H9 (cell line): ENCODE results near the gene GPC6. TPM values are rescaled to one million over a fixed set of nuclear protein-coding genes. Genes with fewer than 3 reads are reported as not detected.
A peak's percentile ranks its signal among the peaks of the same experiment; 100 is the strongest.

Experiments used
- DNase-seq: peaks from one replicate; pipeline ENCODE4 v3.0.0-alpha.2; 2017
- H2AFZ ChIP-seq: one replicate; pipeline ENCODE4 v1.6.1; 2013; ENCODE audit warnings: mild to moderate bottlenecking, low read length, control low read depth, moderate library complexity
- H2AK5ac ChIP-seq: 2 replicates; pipeline ENCODE4 v1.6.1; 2013; ENCODE audit warnings: low read length, control low read depth, mixed read lengths; ENCODE audit not compliant: insufficient read length
- H2BK120ac ChIP-seq: one replicate; pipeline ENCODE4 v1.6.1; 2013; ENCODE audit warnings: low read depth, mild to moderate bottlenecking, low read length, control low read depth, inconsistent platforms; ENCODE audit not compliant: poor library complexity, severe bottlenecking
- H2BK12ac ChIP-seq: 2 replicates; pipeline ENCODE4 v1.6.1; 2013; ENCODE audit warnings: low read length, control low read depth, mixed read lengths, low read depth; ENCODE audit not compliant: insufficient read length
- H2BK15ac ChIP-seq: 2 replicates; pipeline ENCODE4 v1.6.1; 2013; ENCODE audit warnings: low read depth, low read length, control low read depth
- H2BK20ac ChIP-seq: one replicate; pipeline ENCODE4 v1.6.1; 2013; ENCODE audit warnings: low read depth, mild to moderate bottlenecking, low read length, control low read depth, inconsistent platforms; ENCODE audit not compliant: poor library complexity, severe bottlenecking
- H2BK5ac ChIP-seq: 2 replicates; pipeline ENCODE4 v1.6.1; 2013; ENCODE audit warnings: low read length, control low read depth, mixed read lengths; ENCODE audit not compliant: insufficient read length
- H3K14ac ChIP-seq: 2 replicates; pipeline ENCODE4 v1.6.1; 2013; ENCODE audit warnings: low read length, control low read depth; ENCODE audit not compliant: insufficient read depth
- H3K18ac ChIP-seq: 2 replicates; pipeline ENCODE4 v1.6.1; 2013; ENCODE audit warnings: low read depth, mild to moderate bottlenecking, mixed read lengths, low read length, control low read depth; ENCODE audit not compliant: insufficient read length
- H3K23ac ChIP-seq: 2 replicates; pipeline ENCODE4 v1.6.1; 2013; ENCODE audit warnings: low read length, control low read depth, mixed read lengths, low read depth; ENCODE audit not compliant: insufficient read length
- H3K23me2 ChIP-seq: 2 replicates; pipeline ENCODE4 v1.6.1; 2013; ENCODE audit warnings: low read depth, mild to moderate bottlenecking, mixed read lengths, low read length, control low read depth; ENCODE audit not compliant: insufficient read length, poor library complexity, severe bottlenecking
- H3K27ac ChIP-seq: 2 replicates; pipeline ENCODE4 v1.5.1; 2013; ENCODE audit warnings: low read length, control low read depth, mixed read lengths, low read depth; ENCODE audit not compliant: insufficient read length
- H3K27me3 ChIP-seq: 2 replicates; pipeline ENCODE4 v1.6.1; 2013; ENCODE audit warnings: low read length, control low read depth, inconsistent platforms; ENCODE audit not compliant: insufficient read depth
- H3K4ac ChIP-seq: 2 replicates; pipeline ENCODE4 v1.6.1; 2013; ENCODE audit warnings: low read depth, mild to moderate bottlenecking, control low read depth, inconsistent platforms, low read length, moderate library complexity
- H3K4me1 ChIP-seq: 2 replicates; pipeline ENCODE4 v1.6.1; 2013; ENCODE audit warnings: low read length, control low read depth, inconsistent platforms; ENCODE audit not compliant: insufficient read depth
- H3K4me2 ChIP-seq: 2 replicates; pipeline ENCODE4 v1.6.1; 2013; ENCODE audit warnings: low read length, control low read depth, mixed read lengths; ENCODE audit not compliant: insufficient read length, insufficient read depth
- H3K56ac ChIP-seq: 2 replicates; pipeline ENCODE4 v1.6.1; 2013; ENCODE audit warnings: low read depth, mild to moderate bottlenecking, mixed read lengths, low read length, control low read depth; ENCODE audit not compliant: insufficient read length
- H3K79me1 ChIP-seq: 2 replicates; pipeline ENCODE4 v1.6.1; 2013; ENCODE audit warnings: low read depth, mild to moderate bottlenecking, moderate library complexity, low read length, control low read depth, inconsistent platforms; ENCODE audit not compliant: insufficient read depth, poor library complexity, severe bottlenecking
- H3K79me2 ChIP-seq: 2 replicates; pipeline ENCODE4 v1.6.1; 2013; ENCODE audit warnings: low read length, control low read depth, inconsistent platforms; ENCODE audit not compliant: insufficient read depth
- H3K9ac ChIP-seq: 2 replicates; pipeline ENCODE4 v1.6.1; 2013; ENCODE audit warnings: low read length, control low read depth, mixed read lengths; ENCODE audit not compliant: insufficient read length; ENCODE audit errors: extremely low read depth
- H3K9me3 ChIP-seq: one replicate; pipeline ENCODE4 v1.6.1; 2013; ENCODE audit warnings: low read depth, low read length, inconsistent platforms; ENCODE audit not compliant: control insufficient read depth
- H3T11ph ChIP-seq: one replicate; pipeline ENCODE4 v1.6.1; 2013; ENCODE audit warnings: mild to moderate bottlenecking, low read length, control low read depth, inconsistent platforms
- H4K20me1 ChIP-seq: one replicate; pipeline ENCODE4 v1.6.1; 2013; ENCODE audit not compliant: control insufficient read depth, insufficient read length, insufficient read depth
- H4K5ac ChIP-seq: 2 replicates; pipeline ENCODE4 v1.6.1; 2013; ENCODE audit warnings: low read depth, mild to moderate bottlenecking, mixed read lengths, low read length, control low read depth; ENCODE audit not compliant: insufficient read length
- H4K8ac ChIP-seq: replicated peaks from 2 replicates; pipeline ENCODE4 v1.6.1; 2013; ENCODE audit warnings: low read length, control low read depth, mixed read lengths, low read depth; ENCODE audit not compliant: insufficient read length
- H4K91ac ChIP-seq: 2 replicates; pipeline ENCODE4 v1.6.1; 2013; ENCODE audit warnings: low read depth, mild to moderate bottlenecking, moderate library complexity, mixed read lengths, low read length, control low read depth; ENCODE audit not compliant: insufficient read length
- H3K27ac Mint-ChIP-seq, 3 experiments: 2 replicates in 2 of 3; 3 replicates in 1 of 3; pipeline ENCODE4 v1.8.0; 2020 to 2021; ENCODE audit warnings: mixed read lengths in 3 of 3, mild to moderate bottlenecking in 1 of 3, moderate library complexity in 1 of 3
- H3K27me3 Mint-ChIP-seq: 2 replicates; pipeline ENCODE4 v1.8.0; 2021; ENCODE audit warnings: low read depth, mild to moderate bottlenecking, moderate library complexity, mixed read lengths
- H3K36me3 Mint-ChIP-seq, 3 experiments: 2 replicates in 2 of 3; 3 replicates in 1 of 3; pipeline ENCODE4 v1.8.0; 2020 to 2021; ENCODE audit warnings: low read depth in 3 of 3, mixed read lengths in 3 of 3; ENCODE audit not compliant: insufficient read depth in 1 of 3
- H3K4me1 Mint-ChIP-seq, 2 experiments: 2 replicates each; pipeline ENCODE4 v1.8.0; 2020; ENCODE audit warnings: mixed read lengths in 2 of 2
- H3K4me3 Mint-ChIP-seq, 2 experiments: 2 replicates in 1 of 2; 3 replicates in 1 of 2; pipeline ENCODE4 v1.8.0; 2020 to 2021; ENCODE audit warnings: mild to moderate bottlenecking in 2 of 2, mixed read lengths in 2 of 2, moderate library complexity in 1 of 2
- H3K9me3 Mint-ChIP-seq, 2 experiments: 2 replicates in 1 of 2; 3 replicates in 1 of 2; pipeline ENCODE4 v1.8.0; 2020; ENCODE audit warnings: mild to moderate bottlenecking in 2 of 2, mixed read lengths in 2 of 2, moderate library complexity in 1 of 2
- total RNA-seq: library from RNA; stranded (reverse); gene quantifications from 2 replicates; pipeline ENCODE4 v1.2.1, GENCODE V29; 2021
- TF ChIP-seq, protein P1 (sequence below): fragments of 200-600 bp; sonication (generic); conservative IDR thresholded peaks from 3 replicates; pipeline ENCODE4 v1.8.0; 2021; ENCODE audit warnings: antibody characterized with exemption, mild to moderate bottlenecking

Gene GPC6
- total RNA-seq, 1 experiment from 2014 or later = 15.6 TPM

DNA sequence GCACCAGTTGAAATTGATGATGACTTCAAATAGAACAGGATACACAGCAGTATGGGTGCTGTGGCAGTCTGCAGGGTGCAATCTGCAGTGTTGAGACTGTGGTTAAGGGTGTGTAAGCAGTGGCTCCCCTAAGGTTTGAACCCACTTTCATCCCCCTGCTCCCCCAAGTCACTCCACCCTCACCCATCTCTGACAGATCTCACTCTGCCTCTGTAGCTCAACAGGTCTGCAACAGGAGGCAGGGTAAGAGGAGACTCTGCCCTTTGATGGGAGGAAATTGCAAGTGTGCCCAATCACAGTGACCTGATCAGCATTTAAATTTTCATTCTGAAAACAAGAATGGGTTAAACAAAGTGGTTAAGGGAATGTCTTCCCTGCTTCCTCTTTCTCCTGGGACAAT, 1160.4 kb downstream of the GPC6 start:
- Histone ChIP-seq H3K9me3 (no peaks in the 10 kb centered on the region), H3K23me2 (no peaks in the 10 kb centered on the region), H3K4ac (no peak overlapping the region), H3K23ac (no peak overlapping the region), H2BK15ac (no peak overlapping the region), H3K79me1 (no peaks in the 10 kb centered on the region), H2BK20ac (no peak overlapping the region), H3K27ac (no peak overlapping the region), H2AFZ (no peak overlapping the region), H2AK5ac (no peak overlapping the region), H2BK120ac (no peak overlapping the region), H3K14ac (no peak overlapping the region), H2BK12ac (no peak overlapping the region), H3K4me1 (peaks cover 2% of the 10 kb centered on the region; the same call in 1 of the 2 replicates), H3K79me2 (no peaks in the 10 kb centered on the region), H4K5ac (no peak overlapping the region), H3K4me2 (no peak overlapping the region), H4K91ac (no peak overlapping the region), H3K18ac (no peak overlapping the region), H3T11ph (no peak overlapping the region), H4K20me1 (no peaks in the 10 kb centered on the region), H3K9ac (no peak overlapping the region), H2BK5ac (no peak overlapping the region), H3K27me3 (no peaks in the 10 kb centered on the region), H3K56ac (no peak overlapping the region), H4K8ac (no peak overlapping the region)
- DNase-seq = no peak
- Mint-ChIP-seq H3K36me3 (no peaks in the 10 kb centered on the region), H3K4me3 (no peak overlapping the region), H3K9me3 (no peaks in the 10 kb centered on the region), H3K4me1 (peaks cover 13% of the 10 kb centered on the region in 2 experiments), H3K27me3 (no peaks in the 10 kb centered on the region), H3K27ac (0 out of 7 replicates have a peak overlapping the region, but pooled peaks of 1 of the 3 experiments have one; percentile 8)
- TF ChIP-seq, protein P1, sequence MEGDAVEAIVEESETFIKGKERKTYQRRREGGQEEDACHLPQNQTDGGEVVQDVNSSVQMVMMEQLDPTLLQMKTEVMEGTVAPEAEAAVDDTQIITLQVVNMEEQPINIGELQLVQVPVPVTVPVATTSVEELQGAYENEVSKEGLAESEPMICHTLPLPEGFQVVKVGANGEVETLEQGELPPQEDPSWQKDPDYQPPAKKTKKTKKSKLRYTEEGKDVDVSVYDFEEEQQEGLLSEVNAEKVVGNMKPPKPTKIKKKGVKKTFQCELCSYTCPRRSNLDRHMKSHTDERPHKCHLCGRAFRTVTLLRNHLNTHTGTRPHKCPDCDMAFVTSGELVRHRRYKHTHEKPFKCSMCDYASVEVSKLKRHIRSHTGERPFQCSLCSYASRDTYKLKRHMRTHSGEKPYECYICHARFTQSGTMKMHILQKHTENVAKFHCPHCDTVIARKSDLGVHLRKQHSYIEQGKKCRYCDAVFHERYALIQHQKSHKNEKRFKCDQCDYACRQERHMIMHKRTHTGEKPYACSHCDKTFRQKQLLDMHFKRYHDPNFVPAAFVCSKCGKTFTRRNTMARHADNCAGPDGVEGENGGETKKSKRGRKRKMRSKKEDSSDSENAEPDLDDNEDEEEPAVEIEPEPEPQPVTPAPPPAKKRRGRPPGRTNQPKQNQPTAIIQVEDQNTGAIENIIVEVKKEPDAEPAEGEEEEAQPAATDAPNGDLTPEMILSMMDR = no peak
